ENCODE results near the gene ZBTB5.
"Not testable (repeated sequence)": the region's sequence is repeated elsewhere in the genome, so short reads cannot be mapped to it uniquely, and the experiment has no call there.

The ZBTB5 gene

DNA sequence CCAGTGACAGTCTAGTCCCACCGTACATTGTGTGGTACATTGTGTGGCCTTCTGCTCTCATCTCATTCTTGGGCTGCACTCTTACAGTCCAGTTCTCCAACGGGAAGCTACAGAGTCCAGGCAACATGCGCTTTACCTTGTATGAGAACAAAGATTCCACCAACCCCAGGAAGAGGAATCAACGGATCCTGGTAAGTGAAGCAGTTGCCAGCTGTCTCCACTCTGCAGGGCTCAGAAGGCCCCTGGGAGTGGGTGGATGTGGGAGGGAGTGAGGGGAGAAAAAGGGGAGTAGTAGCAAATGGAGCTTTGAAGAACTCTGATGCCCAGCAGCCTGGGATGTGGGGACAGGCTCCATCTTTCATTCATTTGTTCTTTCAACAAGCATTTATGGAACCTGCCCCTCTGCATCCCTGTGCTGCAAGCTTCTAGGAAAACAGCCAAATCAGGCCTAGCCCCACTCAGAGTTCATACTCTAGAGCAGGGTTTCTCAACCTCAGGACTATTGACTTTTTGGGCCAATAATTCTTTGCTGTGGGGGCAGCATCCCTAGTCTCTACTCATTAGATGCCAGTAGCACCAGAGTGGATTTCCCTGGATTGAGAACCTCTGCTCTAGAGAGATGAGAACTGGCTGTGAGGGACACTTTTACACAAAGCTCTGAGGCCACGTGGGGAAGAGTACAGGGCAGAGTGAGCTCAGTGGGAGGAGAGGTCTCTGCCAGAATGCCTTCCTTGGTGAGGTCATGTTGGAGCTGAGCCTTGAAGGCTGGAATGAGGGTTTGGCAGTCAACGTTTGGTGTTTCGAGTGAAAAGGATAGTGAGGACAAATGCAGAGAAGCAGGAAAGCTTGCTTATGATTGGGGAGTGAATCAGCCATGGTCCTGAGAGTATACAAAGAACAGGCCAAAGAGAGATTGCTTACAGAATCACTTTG is 21.6 kb upstream of the ZBTB5 start:
- H3K4me3 ChIP-seq (ENCODE audit: control insufficient read depth, low read depth, low read length): peak overlapping the region; percentile 92
- TF ChIP-seq, protein P1, sequence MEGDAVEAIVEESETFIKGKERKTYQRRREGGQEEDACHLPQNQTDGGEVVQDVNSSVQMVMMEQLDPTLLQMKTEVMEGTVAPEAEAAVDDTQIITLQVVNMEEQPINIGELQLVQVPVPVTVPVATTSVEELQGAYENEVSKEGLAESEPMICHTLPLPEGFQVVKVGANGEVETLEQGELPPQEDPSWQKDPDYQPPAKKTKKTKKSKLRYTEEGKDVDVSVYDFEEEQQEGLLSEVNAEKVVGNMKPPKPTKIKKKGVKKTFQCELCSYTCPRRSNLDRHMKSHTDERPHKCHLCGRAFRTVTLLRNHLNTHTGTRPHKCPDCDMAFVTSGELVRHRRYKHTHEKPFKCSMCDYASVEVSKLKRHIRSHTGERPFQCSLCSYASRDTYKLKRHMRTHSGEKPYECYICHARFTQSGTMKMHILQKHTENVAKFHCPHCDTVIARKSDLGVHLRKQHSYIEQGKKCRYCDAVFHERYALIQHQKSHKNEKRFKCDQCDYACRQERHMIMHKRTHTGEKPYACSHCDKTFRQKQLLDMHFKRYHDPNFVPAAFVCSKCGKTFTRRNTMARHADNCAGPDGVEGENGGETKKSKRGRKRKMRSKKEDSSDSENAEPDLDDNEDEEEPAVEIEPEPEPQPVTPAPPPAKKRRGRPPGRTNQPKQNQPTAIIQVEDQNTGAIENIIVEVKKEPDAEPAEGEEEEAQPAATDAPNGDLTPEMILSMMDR (IDR thresholded peaks at IDR 0.05; ENCODE audit: control insufficient read depth, insufficient read depth, low read depth, low read length, missing control alignments): no peak
- DNase-seq (ENCODE audit: low read depth): peak; percentile 82

DNA sequence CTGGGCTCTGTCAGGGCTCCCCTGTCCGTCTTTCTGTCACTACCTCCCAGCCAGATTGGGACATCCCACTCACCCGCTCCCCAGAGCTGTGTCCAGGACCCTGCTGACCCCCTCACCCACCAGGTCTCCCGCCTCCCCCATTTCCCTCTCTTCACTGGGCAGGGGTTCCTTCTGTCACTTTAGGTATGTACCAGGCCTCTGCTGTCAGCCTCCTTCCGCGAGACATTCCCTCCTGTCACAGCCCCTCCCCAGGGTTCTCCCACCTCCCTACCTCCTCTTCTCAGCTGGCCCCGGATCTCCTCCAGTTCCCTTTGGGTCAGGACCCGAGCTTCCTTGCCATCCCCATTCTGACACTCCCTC is 21.0 kb upstream of the ZBTB5 start:
- DNase-seq (ENCODE audit: low read depth): no peak
- TF ChIP-seq, protein P1 (IDR thresholded peaks at IDR 0.05; ENCODE audit: control insufficient read depth, insufficient read depth, low read depth, low read length, missing control alignments): no peak
- peak overlapping the region; percentile 92 for H3K4me3 ChIP-seq (ENCODE audit: control insufficient read depth, low read depth, low read length)

DNA sequence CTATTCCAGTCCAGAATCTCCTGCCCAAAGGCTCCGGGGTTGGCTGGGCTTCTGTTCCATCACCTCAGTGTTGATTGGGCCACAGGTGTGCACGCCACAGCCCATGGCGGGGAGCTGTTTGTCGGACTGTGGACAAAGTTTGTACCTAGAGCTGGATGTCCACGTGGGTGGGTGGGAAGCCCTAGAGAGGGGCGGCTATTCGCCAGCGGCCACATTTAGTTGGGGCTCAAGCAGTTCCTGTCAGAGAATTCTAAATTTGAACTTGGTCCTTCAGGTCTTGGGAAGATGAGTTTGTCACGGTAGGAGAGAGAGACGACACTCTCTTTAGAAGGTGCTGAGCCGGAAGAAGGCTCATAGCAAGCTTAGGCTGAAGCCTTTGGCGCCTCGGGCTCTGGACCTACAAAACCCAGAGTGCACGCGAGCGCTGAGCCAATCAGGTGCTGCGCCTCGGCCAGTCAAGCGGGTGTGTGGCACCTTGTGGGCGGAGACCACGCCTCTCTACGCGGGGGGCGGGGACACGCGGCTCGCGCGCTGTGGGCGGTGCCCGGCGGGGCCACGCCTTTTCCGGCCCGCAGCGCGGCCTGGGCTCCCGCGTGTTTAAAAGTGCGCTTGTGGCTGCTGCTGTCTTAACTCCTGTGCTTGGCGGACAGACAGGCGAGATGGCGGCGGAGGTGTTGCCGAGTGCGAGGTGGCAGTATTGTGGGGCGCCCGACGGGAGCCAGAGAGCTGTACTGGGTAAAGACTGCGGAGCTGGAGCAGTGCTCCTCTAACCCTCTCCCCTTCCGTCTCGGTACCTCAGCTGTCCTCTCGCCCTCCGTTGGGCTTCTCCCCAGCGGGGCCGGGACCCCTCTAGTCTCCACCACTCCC is 20.4 kb upstream of the ZBTB5 start, which contains the start of gene POLR1E:
Gene POLR1E (plus strand): TSS at position 560 of the 867 bp plus-strand sequence. CDS start 100 bp downstream, at position 660.
- DNase-seq (ENCODE audit: low read depth): no peak
- H3K4me3 ChIP-seq (ENCODE audit: control insufficient read depth, low read depth, low read length): peak within 1 kb of the TSS; percentile 92
- TF ChIP-seq, protein P1 (IDR thresholded peaks at IDR 0.05; ENCODE audit: control insufficient read depth, insufficient read depth, low read depth, low read length, missing control alignments): no peak

DNA sequence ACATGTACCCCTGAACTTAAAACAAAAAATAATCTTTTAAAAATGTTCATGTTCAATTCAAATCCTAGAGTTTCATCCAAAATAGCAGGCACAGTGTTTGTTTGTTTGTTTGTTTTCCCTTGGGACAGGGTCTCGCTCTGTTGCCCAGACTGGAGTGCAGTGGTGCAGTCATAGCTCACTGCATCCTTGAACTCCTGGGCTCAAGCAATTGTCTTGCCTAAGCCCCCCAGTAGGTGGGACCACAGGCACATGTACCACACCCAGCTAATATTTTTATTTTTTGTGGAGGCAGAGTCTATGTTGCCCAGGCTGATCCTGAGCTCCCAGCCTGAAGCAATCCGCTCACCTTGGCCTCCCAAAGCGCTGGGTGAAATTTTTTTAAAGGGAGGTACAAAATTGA is 15.5 kb upstream of the ZBTB5 start:
- TF ChIP-seq, protein P1 (IDR thresholded peaks at IDR 0.05; ENCODE audit: control insufficient read depth, insufficient read depth, low read depth, low read length, missing control alignments): no peak
- DNase-seq (ENCODE audit: low read depth): no peak
- no peak overlapping the region for H3K4me3 ChIP-seq (ENCODE audit: control insufficient read depth, low read depth, low read length)

DNA sequence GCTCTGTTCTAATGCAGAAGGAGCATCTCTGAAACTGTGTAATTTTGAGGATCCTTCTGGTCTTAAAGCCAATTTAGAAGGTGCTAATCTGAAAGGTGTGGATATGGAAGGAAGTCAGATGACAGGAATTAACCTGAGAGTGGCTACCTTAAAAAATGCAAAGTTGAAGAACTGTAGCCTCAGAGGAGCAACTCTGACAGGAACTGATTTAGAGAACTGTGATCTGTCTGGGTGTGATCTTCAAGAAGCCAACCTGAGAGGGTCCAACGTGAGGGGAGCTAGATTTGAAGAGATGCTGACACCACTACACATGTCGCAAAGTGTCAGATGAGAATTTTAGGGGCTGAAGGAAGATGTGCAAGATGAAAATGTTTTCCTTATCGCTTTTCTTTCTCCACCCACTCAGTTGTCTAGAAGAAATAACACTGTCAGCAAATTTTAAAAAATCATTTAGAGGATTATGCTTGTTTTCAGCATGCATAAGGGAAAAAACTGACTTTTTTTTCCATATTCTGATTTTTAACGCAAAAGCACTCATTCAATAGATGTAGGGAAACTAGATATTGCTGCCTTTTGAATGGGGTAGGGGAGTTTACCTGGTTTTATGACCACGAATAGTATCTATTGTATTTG is 12.9 kb upstream of the ZBTB5 start:
- DNase-seq (ENCODE audit: low read depth); H3K4me3 ChIP-seq (ENCODE audit: control insufficient read depth, low read depth, low read length): not testable (repeated sequence)

DNA sequence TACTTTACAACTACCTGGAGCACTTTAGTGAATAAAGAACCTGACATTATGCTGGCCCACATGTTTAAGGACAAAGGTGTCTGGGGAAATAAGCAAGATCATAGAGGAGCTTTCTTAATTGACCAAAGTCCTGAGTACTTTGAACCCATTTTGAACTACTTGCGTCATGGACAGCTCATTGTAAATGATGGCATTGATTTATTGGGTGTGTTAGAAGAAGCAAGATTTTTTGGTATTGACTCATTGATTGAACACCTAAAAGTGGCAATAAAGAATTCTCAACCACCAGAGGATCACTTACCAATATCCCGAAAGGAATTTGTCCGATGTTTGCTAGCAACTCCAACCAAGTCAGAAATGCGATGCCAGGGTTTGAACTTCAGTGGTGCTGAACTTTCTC is 12.2 kb upstream of the ZBTB5 start:
- H3K4me3 ChIP-seq (ENCODE audit: control insufficient read depth, low read depth, low read length); DNase-seq (ENCODE audit: low read depth): not testable (repeated sequence)

DNA sequence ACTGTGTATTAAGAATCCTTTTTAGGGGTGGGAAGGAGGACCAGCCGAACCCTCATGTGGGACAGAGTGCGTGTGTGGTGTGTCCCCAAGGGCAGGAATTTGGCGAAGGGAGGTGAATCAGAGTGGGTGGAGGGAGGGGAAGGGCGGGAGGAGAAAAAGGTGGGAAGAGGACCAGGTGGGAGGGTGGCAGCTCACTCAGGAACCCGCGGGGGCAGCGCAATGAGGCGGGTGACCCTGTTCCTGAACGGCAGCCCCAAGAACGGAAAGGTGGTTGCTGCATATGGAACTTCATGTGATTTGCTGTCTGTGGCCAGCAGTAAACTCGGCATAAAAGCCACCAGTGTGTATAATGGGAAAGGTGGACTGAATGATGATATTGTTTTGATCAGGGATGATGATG is 11.7 kb upstream of the ZBTB5 start:
- DNase-seq (ENCODE audit: low read depth): no peak
- TF ChIP-seq, protein P1 (IDR thresholded peaks at IDR 0.05; ENCODE audit: control insufficient read depth, insufficient read depth, low read depth, low read length, missing control alignments): no peak
- no peak overlapping the region for H3K4me3 ChIP-seq (ENCODE audit: control insufficient read depth, low read depth, low read length)
